Large intestine (tissue), 3 donors: ENCODE measurements around the gene TIMM29. TPM values are rescaled to one million over a fixed set of nuclear protein-coding genes. Genes with fewer than 3 reads are reported as not detected.
"Not testable (repeated sequence)": the region's sequence is repeated elsewhere in the genome, so short reads cannot be mapped to it uniquely, and the experiment has no call there.

ENCODE experiments used
- DNase-seq, 2 donors: peaks; one replicate each; pipeline versions ENCODE4 v3.0.0 to v3.0.0-alpha.2; 2013
- H3K27ac ChIP-seq: one replicate; pipeline ENCODE4 v1.5.1; 2013; ENCODE audit warnings: low read length
- H3K27me3 ChIP-seq: 2 replicates; pipeline ENCODE4 v1.6.1; 2013; ENCODE audit warnings: low read length; ENCODE audit not compliant: control insufficient read depth, insufficient read depth
- H3K36me3 ChIP-seq: 2 replicates; pipeline ENCODE4 v1.6.1; 2013; ENCODE audit warnings: low read length; ENCODE audit not compliant: control insufficient read depth, insufficient read depth
- H3K4me1 ChIP-seq: one replicate; pipeline ENCODE4 v1.6.1; 2013; ENCODE audit warnings: low read length; ENCODE audit not compliant: control insufficient read depth, insufficient read depth
- H3K4me3 ChIP-seq: one replicate; pipeline ENCODE4 v1.5.1; 2013; ENCODE audit warnings: low read length
- H3K9me3 ChIP-seq: one replicate; pipeline ENCODE4 v1.6.1; 2013; ENCODE audit warnings: mild to moderate bottlenecking, low read depth, low read length, moderate library complexity; ENCODE audit not compliant: control insufficient read depth
- WGBS: methylation state at CpG from one replicate; pipeline ENCODE4 v1.1.5; 2013; ENCODE audit warnings: low lambda C conversion rate; ENCODE audit not compliant: insufficient coverage; 5-methylcytosine and 5-hydroxymethylcytosine counted together
- polyA plus RNA-seq: library from polyadenylated mRNA; unstranded; fragments of 120-200 nt; gene quantifications from one replicate; pipeline ENCODE4 v1.2.1, GENCODE V29; 2013

Gene TIMM29
- polyA plus RNA-seq, 1 donor, result 21.4 TPM

DNA sequence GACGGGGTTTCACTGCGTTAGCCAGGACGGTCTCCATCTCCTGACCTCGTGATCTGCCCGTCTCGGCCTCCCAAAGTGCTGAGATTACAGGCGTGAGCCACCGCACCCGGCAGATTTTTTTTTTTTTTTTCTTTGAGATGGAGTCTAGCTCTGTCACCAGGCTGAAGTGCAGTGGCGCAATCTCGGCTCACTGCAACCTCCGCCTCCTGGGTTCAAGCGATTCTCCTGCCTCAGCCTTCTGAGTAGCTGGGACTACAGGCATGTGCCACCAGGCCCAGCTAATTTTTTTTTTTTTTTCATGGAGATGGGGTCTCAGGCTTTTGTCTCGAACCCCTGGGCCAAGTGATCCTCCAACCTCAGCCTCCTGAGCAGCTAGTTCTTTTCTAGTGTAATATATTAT is 13.0 kb downstream of the TIMM29 start:
- WGBS, result no CpG with 5 or more reads among the region's 14 CpGs
- not testable (repeated sequence) for H3K9me3 ChIP-seq, H3K27ac ChIP-seq, H3K27me3 ChIP-seq, DNase-seq, H3K36me3 ChIP-seq, H3K4me3 ChIP-seq
- H3K4me1 ChIP-seq, result peaks cover 11% of the 10 kb centered on the region

DNA sequence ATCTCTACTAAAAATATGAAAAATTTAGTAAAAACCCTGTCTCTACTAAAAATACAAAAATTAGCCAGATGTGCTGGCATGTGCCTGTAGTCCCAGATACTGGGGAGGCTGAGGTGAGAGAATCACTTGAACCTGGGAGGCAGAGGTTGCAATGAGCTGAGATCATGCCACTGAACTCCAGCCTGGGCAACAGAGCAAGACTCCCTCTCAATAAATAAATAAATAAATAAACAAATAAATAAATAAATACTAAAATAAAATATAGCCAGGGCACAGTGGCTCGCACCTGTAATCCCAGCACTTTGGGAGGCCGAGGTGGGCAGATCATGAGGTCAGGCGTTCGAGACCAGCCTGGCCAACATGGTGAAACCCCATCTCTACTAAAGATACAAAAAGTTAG is 14.8 kb downstream of the TIMM29 start:
- not testable (repeated sequence) for H3K9me3 ChIP-seq, H3K4me3 ChIP-seq, H3K27me3 ChIP-seq, H3K36me3 ChIP-seq, DNase-seq, H3K27ac ChIP-seq
- H3K4me1 ChIP-seq, result peaks cover 11% of the 10 kb centered on the region
- 100% methylated on average over 1 of the region's 4 CpGs for WGBS

DNA sequence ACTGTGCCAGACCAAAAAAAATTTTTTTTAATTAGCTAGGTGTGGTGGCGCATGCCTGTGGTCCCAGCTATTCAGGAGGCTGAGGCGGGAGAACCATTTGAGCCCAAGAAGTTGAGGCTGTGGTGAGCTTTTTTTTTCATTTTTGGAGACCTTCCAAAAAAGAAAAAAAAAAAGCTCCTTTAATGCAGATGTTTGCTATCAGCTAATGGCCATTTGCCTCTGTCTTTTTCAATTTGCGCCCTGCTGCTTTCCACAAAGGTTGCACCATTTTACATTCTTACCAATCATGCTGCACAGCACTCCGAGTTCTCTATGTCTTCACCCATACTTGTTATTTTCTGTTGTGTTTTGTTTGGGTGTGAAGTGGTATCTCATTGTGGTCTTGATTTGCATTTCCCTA is 16.7 kb downstream of the TIMM29 start:
- no peak for DNase-seq
- Histone ChIP-seq H3K27ac (no peak overlapping the region), H3K36me3 (no peaks in the 10 kb centered on the region), H3K9me3 (no peaks in the 10 kb centered on the region), H3K27me3 (no peaks in the 10 kb centered on the region), H3K4me1 (peaks cover 4% of the 10 kb centered on the region), H3K4me3 (no peak overlapping the region)
- WGBS, result 83% methylated on average over 1 of the region's 4 CpGs

DNA sequence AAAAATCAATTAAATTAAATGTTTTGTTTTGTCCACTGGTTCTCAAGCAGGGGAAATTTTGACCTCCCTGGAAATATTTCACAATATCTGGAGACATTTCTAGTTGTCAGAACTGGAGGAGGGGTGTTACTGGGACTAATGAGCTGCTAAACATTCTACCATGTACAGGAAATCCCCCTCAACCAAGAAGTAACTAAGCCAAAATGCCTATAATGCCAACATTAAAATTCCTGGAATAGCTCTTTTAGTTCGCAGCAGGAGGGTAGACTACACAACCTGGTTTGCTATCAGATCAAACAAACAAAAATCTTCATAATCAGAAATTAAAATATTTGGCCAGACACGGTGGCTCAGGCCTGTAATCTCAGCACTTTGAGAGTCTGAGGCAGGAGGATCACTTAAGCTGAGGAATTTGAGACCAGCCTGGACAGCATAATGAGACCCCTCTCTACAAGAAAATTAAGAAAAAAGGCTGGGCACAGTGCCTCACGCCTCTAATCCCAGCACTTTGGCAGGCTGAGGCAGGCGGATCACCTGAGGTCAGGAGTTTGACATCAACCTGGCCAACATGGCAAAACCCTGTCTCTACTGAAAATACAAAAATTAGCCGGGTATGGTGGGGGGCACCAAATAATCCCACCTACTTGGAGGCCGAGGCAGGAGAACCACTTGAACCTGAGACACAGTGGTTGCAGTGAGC is 18.5 kb downstream of the TIMM29 start:
- no peak for DNase-seq
- no peaks in the 10 kb centered on the region for H3K9me3 ChIP-seq
- no peak overlapping the region for H3K27ac ChIP-seq
- H3K27me3 ChIP-seq, result no peaks in the 10 kb centered on the region
- WGBS, result no CpG with 5 or more reads among the region's 6 CpGs
- H3K4me3 ChIP-seq, result no peak overlapping the region
- H3K4me1 ChIP-seq, result no peaks in the 10 kb centered on the region
- no peaks in the 10 kb centered on the region for H3K36me3 ChIP-seq

DNA sequence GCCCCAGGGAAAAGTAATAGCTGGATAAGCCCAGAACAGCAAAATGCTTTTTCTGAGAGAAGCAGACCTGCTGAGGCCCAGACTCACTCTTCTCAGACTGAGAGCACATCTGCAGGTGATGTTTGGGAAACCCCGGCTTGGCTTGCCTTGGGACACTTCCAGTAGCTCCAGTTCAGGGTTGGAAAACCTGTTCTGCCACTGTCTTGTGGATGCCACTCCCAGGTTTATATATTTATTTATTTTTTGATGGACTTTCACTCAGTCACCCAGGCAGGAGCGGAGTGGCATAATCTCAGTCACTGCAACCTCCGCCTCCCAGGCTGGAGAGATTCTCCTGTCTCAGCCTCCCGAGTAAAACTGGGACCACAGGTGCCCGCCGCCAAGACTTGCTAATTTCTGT is 24.2 kb downstream of the TIMM29 start:
- Histone ChIP-seq H3K4me1 (no peaks in the 10 kb centered on the region), H3K9me3 (no peaks in the 10 kb centered on the region), H3K36me3 (no peaks in the 10 kb centered on the region), H3K4me3 (no peak overlapping the region), H3K27ac (no peak overlapping the region), H3K27me3 (no peaks in the 10 kb centered on the region)
- no CpG with 5 or more reads among the region's 6 CpGs for WGBS
- peak in 1 of 2 donors; percentile 61 for DNase-seq

DNA sequence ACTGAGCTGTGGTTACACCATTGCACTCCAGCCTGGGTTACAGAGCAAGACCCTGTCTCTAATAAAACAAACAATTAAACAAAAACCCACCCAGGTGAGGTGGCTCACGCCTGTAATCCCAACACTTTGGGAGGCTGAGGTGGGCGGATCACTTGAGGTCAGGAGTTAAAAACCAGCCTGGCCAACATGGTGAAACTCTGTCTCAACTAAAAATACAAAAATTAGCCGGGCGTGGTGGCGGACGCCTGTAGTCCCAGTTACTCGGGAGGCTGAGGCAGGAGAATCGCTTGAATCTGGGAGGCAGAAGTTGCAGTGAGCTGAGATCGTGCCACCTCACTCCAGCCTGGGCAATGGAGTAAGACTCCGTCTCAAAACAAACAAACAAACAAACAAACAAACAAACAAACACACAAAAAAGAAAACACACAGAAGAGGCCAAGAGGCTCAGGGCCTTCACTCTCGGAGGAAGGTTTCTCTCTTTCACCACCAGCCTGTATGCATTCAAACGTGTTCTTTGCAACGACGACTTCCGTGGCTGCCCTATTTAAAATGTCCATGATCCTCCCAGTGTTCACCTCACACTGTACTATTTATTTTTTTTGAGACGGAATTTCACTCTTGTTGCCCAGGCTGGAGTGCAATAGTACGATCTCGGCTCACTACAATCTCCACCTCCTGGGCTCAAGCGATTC is 30.8 kb downstream of the TIMM29 start:
- H3K27ac ChIP-seq, DNase-seq, H3K4me1 ChIP-seq, H3K36me3 ChIP-seq, H3K27me3 ChIP-seq, H3K9me3 ChIP-seq, H3K4me3 ChIP-seq: not testable (repeated sequence)
- WGBS, result 100% methylated on average over 5 of the region's 19 CpGs

DNA sequence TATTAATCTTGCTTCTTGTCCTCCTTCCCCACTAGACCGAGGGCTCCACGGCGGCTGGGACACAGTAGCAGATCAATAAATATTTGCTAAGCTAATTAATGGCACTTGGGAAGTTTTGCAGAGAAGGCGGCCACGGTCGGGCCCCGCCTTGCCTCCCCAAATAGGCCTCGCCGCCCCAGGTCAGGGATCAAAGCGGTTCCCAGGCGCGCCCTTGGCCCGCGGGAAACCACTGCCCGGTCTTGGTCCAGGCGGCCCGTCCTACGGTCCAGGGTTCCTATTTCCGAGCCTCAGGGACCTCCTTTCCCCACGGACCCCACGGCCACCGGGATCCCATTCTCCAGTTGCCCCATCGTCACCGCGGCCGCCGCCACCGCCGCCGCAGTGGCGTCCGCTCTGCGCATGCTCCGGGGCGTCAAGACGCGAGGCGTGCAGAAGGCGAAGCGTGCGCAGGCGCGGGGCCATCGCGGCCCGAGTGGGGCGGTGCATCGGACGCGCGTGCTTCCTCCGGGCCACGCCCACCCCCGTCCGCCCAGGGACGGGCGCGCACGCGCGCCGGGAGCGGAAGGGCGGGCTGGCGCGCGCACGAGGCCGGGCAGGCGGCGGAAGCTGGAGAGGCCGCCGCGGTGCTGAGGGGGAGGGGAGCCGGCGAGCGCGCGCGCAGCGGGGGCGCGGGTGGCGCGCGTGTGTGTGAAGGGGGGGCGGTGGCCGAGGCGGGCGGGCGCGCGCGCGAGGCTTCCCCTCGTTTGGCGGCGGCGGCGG is 31.9 kb downstream of the TIMM29 start, which contains the start of gene SMARCA4:
Gene SMARCA4, plus strand, starts transcription at position 717 of the 759 bp plus-strand sequence. CDS start 23,122 bp downstream, outside the sequence.
- Histone ChIP-seq H3K4me1 (peaks cover 9% of the 10 kb centered on the region), H3K4me3 (peak within 1 kb of the TSS; percentile 99), H3K27ac (peak within 1 kb of the TSS; percentile 97), H3K27me3 (no peaks in the 10 kb centered on the region), H3K36me3 (peaks cover 5% of the 10 kb centered on the region), H3K9me3 (no peaks in the 10 kb centered on the region)
- peak; percentile 98 to 99 for DNase-seq
- no CpG with 5 or more reads among the region's 100 CpGs for WGBS

DNA sequence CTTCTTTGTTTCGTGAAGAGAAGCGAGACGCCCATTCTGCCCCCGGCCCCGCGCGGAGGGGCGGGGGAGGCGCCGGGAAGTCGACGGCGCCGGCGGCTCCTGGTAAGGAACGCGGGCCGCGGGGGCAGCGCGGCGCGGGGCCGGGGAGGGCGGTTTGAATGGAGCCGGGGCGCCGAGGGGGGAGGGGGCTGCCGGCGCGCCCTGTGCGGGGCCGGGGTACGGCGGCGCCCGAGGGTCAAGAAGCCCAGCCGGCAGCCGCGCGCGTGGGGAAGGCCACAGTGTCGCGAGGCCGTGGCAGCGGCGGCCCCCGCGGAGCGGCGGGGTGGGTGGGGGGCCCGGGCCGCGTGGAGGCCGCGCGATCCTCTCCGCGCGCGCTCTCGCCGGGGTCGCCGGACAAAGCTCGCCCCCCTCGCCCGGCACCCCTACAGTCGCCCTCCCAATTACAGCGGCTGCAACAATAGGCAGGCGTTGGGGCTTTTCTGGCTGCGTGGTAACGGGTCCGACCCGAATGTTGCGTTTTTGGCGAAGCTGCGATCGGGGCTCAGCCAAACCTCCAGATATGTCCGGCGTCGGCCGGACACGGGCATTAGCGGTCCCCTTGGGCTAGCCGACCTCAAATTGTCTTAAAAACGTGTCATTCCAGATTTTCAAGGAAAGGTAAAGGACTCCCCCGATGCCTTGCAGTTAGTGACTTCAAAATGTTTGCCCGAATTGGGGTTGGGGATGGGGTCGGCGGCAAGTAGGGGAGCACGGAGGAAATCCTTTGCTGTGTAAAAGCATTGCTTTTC is 32.7 kb downstream of the TIMM29 start:
- peaks cover 5% of the 10 kb centered on the region for H3K36me3 ChIP-seq
- DNase-seq, result no peak
- no peaks in the 10 kb centered on the region for H3K27me3 ChIP-seq
- H3K4me1 ChIP-seq, result peaks cover 9% of the 10 kb centered on the region
- peak overlapping the region; percentile 58 for H3K27ac ChIP-seq
- no peaks in the 10 kb centered on the region for H3K9me3 ChIP-seq
- peak overlapping the region; percentile 91 for H3K4me3 ChIP-seq
- WGBS, result no CpG with 5 or more reads among the region's 92 CpGs

DNA sequence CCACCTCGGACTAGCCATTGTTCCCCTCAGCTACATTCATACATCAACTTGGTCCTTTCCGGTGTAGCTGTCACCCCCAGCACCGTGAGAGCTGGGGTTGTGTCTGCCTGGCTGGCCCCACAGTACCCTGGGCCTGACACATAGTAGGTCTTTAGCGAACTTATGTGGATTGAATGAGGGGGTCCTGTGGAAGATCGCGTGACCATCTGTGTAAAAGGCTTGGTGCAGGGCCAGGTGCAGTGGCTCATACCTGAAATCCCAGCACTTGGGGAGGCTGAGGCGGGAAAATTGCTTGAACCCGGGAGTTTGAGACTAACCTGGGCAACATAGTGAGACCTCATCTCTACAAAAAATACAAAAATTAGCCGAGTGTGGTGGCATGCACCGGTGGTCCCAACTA is 34.3 kb downstream of the TIMM29 start:
- 82% methylated on average over 2 of the region's 10 CpGs for WGBS
- no peak for DNase-seq
- Histone ChIP-seq H3K27ac (no peak overlapping the region), H3K4me3 (no peak overlapping the region), H3K36me3 (peaks cover 5% of the 10 kb centered on the region), H3K9me3 (no peaks in the 10 kb centered on the region), H3K27me3 (no peaks in the 10 kb centered on the region), H3K4me1 (peaks cover 9% of the 10 kb centered on the region)

DNA sequence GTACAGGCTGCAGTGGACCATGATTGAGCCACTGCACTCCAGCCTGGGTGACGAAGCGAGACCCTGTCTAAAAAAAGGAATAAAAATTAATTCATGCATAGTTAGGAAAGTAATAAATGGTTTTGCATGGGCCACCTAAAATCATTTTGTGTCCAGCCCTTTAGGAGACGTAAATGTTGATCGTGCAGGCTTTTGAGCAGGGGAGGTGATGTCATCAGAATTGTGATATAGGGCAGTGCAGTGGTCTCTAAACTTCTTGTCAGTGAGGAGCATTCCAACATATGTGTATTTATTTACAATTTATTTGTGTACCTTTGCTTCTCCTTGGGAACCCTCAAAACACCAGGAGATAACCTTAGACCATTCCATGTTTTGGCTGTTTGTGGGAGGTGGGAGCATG is 35.3 kb downstream of the TIMM29 start:
- Histone ChIP-seq H3K4me3 (no peak overlapping the region), H3K36me3 (peaks cover 5% of the 10 kb centered on the region), H3K4me1 (peaks cover 13% of the 10 kb centered on the region), H3K27me3 (no peaks in the 10 kb centered on the region), H3K27ac (no peak overlapping the region), H3K9me3 (no peaks in the 10 kb centered on the region)
- 80% methylated on average over 1 of the region's 4 CpGs for WGBS
- no peak for DNase-seq
